IMR-90 (cell line): Measurements from ENCODE around the gene KIFC3. TPM values are rescaled to one million over a fixed set of nuclear protein-coding genes. Genes with fewer than 3 reads are reported as not detected.

Experiments used
- ATAC-seq: fragments of 200-7000 bp; cut with Tn5 transposase; 2 replicates; pipeline ENCODE4 v1.9.1; 2020; ENCODE audit warnings: low read depth, mild to moderate bottlenecking, moderate library complexity
- BruUV-seq: library from RNA; stranded (reverse); fragments of 400-500 nt; replicated peaks from 2 replicates; lab custom pipeline; 2021; lab: Mats Ljungman, UMichigan
- CTCF ChIA-PET: fragments of 300-600 bp; formaldehyde crosslinking; extraction: SDS; loops from one replicate; lab custom pipeline; 2021; ENCODE audit warnings: antibody characterized with exemption; lab: Yijun Ruan, JAX
- POLR2A ChIA-PET: fragments of 300-600 bp; sonication (Branson Sonifier 250); formaldehyde crosslinking; loops from one replicate; lab custom pipeline; 2022; ENCODE audit warnings: antibody characterized with exemption; ENCODE audit not compliant: unreplicated experiment; lab: Charles Lee
- DNase-seq: peaks from one replicate; pipeline ENCODE4 v3.0.0; 2013
- H2AFZ ChIP-seq: replicated peaks from 2 replicates; pipeline ENCODE3; 2013; ENCODE audit warnings: low read length, mild to moderate bottlenecking; ENCODE audit not compliant: poor library complexity
- H2AK5ac ChIP-seq: 2 replicates; pipeline ENCODE4 v1.6.1; 2013; ENCODE audit warnings: low read depth, low read length, inconsistent platforms
- H2AK9ac ChIP-seq: replicated peaks from 2 replicates; pipeline ENCODE3; 2013; ENCODE audit warnings: mild to moderate bottlenecking, low read depth, low read length, moderate library complexity; ENCODE audit not compliant: poor library complexity
- H2BK120ac ChIP-seq: 2 replicates; pipeline ENCODE4 v1.6.1; 2013; ENCODE audit warnings: low read depth, low read length, inconsistent platforms
- H2BK15ac ChIP-seq: 3 replicates; pipeline ENCODE4 v1.6.1; 2013; ENCODE audit warnings: low read depth, low read length, inconsistent platforms
- H2BK20ac ChIP-seq: 2 replicates; pipeline ENCODE4 v1.6.1; 2013; ENCODE audit warnings: low read depth, mild to moderate bottlenecking, inconsistent platforms, low read length, moderate library complexity
- H2BK5ac ChIP-seq: 2 replicates; pipeline ENCODE4 v1.6.1; 2013; ENCODE audit warnings: mild to moderate bottlenecking, low read depth, low read length, inconsistent platforms; ENCODE audit not compliant: poor library complexity, severe bottlenecking
- H3K14ac ChIP-seq: replicated peaks from 2 replicates; pipeline ENCODE4 v1.6.1; 2013; ENCODE audit warnings: low read depth, low read length, inconsistent platforms
- H3K18ac ChIP-seq: 2 replicates; pipeline ENCODE4 v1.6.1; 2013; ENCODE audit warnings: low read depth, low read length, control low read depth
- H3K23ac ChIP-seq: 2 replicates; pipeline ENCODE4 v1.6.1; 2013; ENCODE audit warnings: low read depth, low read length, inconsistent platforms
- H3K27ac ChIP-seq: 2 replicates; pipeline ENCODE4 v1.5.1; 2013; ENCODE audit warnings: mild to moderate bottlenecking, control low read depth, low read length; ENCODE audit not compliant: insufficient read depth
- H3K27me3 ChIP-seq: 2 replicates; pipeline ENCODE4 v1.6.1; 2013; ENCODE audit warnings: low read length; ENCODE audit not compliant: control insufficient read depth, insufficient read depth
- H3K36me3 ChIP-seq: 2 replicates; pipeline ENCODE4 v1.6.1; 2013; ENCODE audit warnings: low read length, mixed read lengths; ENCODE audit not compliant: control insufficient read depth, insufficient read depth
- H3K4ac ChIP-seq: 2 replicates; pipeline ENCODE4 v1.6.1; 2013; ENCODE audit warnings: low read depth, low read length, inconsistent platforms
- H3K4me1 ChIP-seq: 2 replicates; pipeline ENCODE4 v1.6.1; 2013; ENCODE audit warnings: low read length, mixed read lengths; ENCODE audit not compliant: control insufficient read depth, insufficient read depth
- H3K4me2 ChIP-seq: 2 replicates; pipeline ENCODE4 v1.6.1; 2013; ENCODE audit warnings: low read depth, mild to moderate bottlenecking, control low read depth, low read length, moderate library complexity
- H3K4me3 ChIP-seq: 2 replicates; pipeline ENCODE4 v1.5.1; 2013; ENCODE audit warnings: low read depth, mild to moderate bottlenecking, control low read depth, low read length, moderate library complexity; ENCODE audit not compliant: insufficient read depth
- H3K56ac ChIP-seq: 2 replicates; pipeline ENCODE4 v1.6.1; 2013; ENCODE audit warnings: low read length, inconsistent platforms; ENCODE audit not compliant: insufficient read depth; ENCODE audit errors: extremely low read depth
- H3K79me1 ChIP-seq, 2 experiments: 2 replicates each; pipeline ENCODE4 v1.6.1; 2013; ENCODE audit warnings: low read length in 2 of 2, inconsistent platforms in 1 of 2, low read depth in 1 of 2
- H3K9ac ChIP-seq: 2 replicates; pipeline ENCODE4 v1.6.1; 2013; ENCODE audit warnings: low read depth, low read length, control low read depth
- H3K9me1 ChIP-seq: 2 replicates; pipeline ENCODE4 v1.6.1; 2013; ENCODE audit warnings: low read length, inconsistent platforms; ENCODE audit not compliant: insufficient read depth
- H3K9me3 ChIP-seq: 2 replicates; pipeline ENCODE4 v1.6.1; 2013; ENCODE audit warnings: low read length; ENCODE audit not compliant: control insufficient read depth, insufficient read depth
- H4K20me1 ChIP-seq: 2 replicates; pipeline ENCODE4 v1.6.1; 2013; ENCODE audit warnings: low read length, inconsistent platforms; ENCODE audit not compliant: insufficient read depth
- H4K5ac ChIP-seq: 2 replicates; pipeline ENCODE4 v1.6.1; 2013; ENCODE audit warnings: mild to moderate bottlenecking, low read depth, low read length, control low read depth
- H4K8ac ChIP-seq, 2 experiments: 2 replicates each; pipeline ENCODE4 v1.6.1; 2013; ENCODE audit warnings: low read depth in 2 of 2, low read length in 2 of 2, control low read depth in 1 of 2, inconsistent platforms in 1 of 2
- H4K91ac ChIP-seq: 2 replicates; pipeline ENCODE4 v1.6.1; 2013; ENCODE audit warnings: low read depth, low read length, inconsistent platforms; ENCODE audit not compliant: insufficient read depth
- CTCF ChIP-seq: conservative IDR thresholded peaks from 2 replicates; pipeline ENCODE4 v1.5.1; 2012; ENCODE audit warnings: mild to moderate bottlenecking, low read depth, low read length, improper control_type of control experiment
- RAD21 ChIP-seq: IDR thresholded peaks from 2 replicates; pipeline ENCODE4 v1.6.1; 2012; ENCODE audit warnings: low read length, improper control_type of control experiment
- WGBS, 2 experiments: methylation state at CpG; one replicate each; pipeline versions ENCODE4 v1.1.5 to v1.1.7; 2013; ENCODE audit warnings: missing lambda C conversion rate in 2 of 2; ENCODE audit not compliant: insufficient read length in 1 of 2; ENCODE audit errors: extremely low coverage in 2 of 2; 5-methylcytosine and 5-hydroxymethylcytosine counted together
- dilution Hi-C: fragments of 300-500 bp; cut with HindIII; formaldehyde crosslinking; loops from one replicate; pipeline ENCODE4 v1.14.3; 2018; ENCODE audit warnings: low sequenced_read_pairs; ENCODE audit not compliant: unreplicated experiment
- in situ Hi-C: fragments of 300-500 bp; cut with MboI; formaldehyde crosslinking; loops from 3 replicates; pipeline ENCODE4 v1.14.3; 2019; ENCODE audit warnings: low sequenced_read_pairs, inconsistent platforms, mixed read lengths
- intact Hi-C: fragments of 100-400 bp; cut with micrococcal nuclease; formaldehyde crosslinking; loops from 2 replicates; pipeline ENCODE4 v1.10.0; 2022
- polyA plus RNA-seq, 3 experiments: library from polyadenylated mRNA; depleted of rRNA; stranded (reverse); fragments of >200 nt; gene quantifications; 2 replicates each; pipeline ENCODE4 v1.2.3, GENCODE V29; 2012; ENCODE audit warnings: low replicate concordance in 1 of 3
- total RNA-seq: library from RNA; depleted of rRNA; stranded (reverse); fragments of >200 nt; gene quantifications from 2 replicates; pipeline ENCODE4 v1.2.3, GENCODE V29; 2012

KIFC3 gene
- total and polyA plus RNA-seq, 2 of the 4 experiments (the other 2 are of a cell fraction): 48.6 to 62.5 TPM

DNA sequence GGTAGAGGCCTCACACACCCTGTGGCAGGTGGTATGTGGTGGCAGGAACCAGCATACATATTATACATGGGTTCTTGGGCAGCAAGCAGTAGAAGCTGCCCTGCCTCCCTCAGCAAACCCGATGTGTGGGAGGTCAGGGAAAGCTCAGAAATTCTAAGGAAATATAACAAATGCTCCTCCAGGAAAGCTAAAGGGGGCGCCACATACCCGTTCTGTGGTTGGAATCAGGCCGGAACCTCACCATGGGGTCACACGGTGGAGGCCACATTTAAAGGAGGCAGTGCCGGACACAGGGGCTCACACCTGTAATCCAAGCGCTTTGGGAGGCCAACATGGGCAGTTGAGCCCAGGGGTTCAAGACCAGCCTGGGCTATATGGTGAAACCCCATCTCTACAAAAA is 79.1 kb downstream of the KIFC3 start:
- Histone ChIP-seq H2AK9ac (no peak overlapping the region), H3K27me3 (peaks cover 13% of the 10 kb centered on the region), H3K4me3 (no peak overlapping the region), H2BK20ac (no peak overlapping the region), H3K4me1 (no peaks in the 10 kb centered on the region), H3K9ac (no peak overlapping the region), H2BK5ac (no peak overlapping the region), H3K18ac (no peak overlapping the region), H4K91ac (no peak overlapping the region), H2BK120ac (no peak overlapping the region), H3K4me2 (no peak overlapping the region), H3K9me1 (no peaks in the 10 kb centered on the region), H3K79me1 (no peaks in the 10 kb centered on the region), H3K56ac (no peak overlapping the region), H4K5ac (no peak overlapping the region), H3K4ac (no peak overlapping the region), H3K27ac (no peak overlapping the region), H2AK5ac (no peak overlapping the region), H2BK15ac (no peak overlapping the region), H3K23ac (no peak overlapping the region), H4K20me1 (no peaks in the 10 kb centered on the region), H3K9me3 (no peaks in the 10 kb centered on the region), H2AFZ (no peak overlapping the region), H4K8ac (no peak overlapping the region), H3K36me3 (no peaks in the 10 kb centered on the region), H3K14ac (no peak overlapping the region)
- DNase-seq: no peak
- peak; percentile 17; the same call in 1 of the 2 replicates for TF ChIP-seq CTCF
- TF ChIP-seq RAD21: no peak
- no TSS peak for BruUV-seq
- no peak for ATAC-seq
- dilution Hi-C loops (no loop called here), intact Hi-C loops (no loop called here), in situ Hi-C loops (no loop called here)
- CTCF ChIA-PET: no interaction called here
- POLR2A ChIA-PET: no interaction called here
- 58% methylated on average over 2 of the region's 7 CpGs; no CpG with 5 or more reads in 1 of the 2 experiments for WGBS, 2 experiments
